HCT116 (cell line): ENCODE measurements around the gene PREX1. TPM values are rescaled to one million over a fixed set of nuclear protein-coding genes. Genes with fewer than 3 reads are reported as not detected.

Source experiments
- ATAC-seq: fragments of 200-7000 bp; cut with Tn5 transposase; 2 replicates; pipeline ENCODE4 v1.9.1; 2020; ENCODE audit warnings: mild to moderate bottlenecking, moderate library complexity
- BruUV-seq: library from RNA; stranded (reverse); fragments of 400-500 nt; replicated peaks from 2 replicates; lab custom pipeline; 2021; lab: Mats Ljungman, UMichigan
- CTCF ChIA-PET: fragments of 300-600 bp; sonication (Branson Sonifier 250); formaldehyde crosslinking; loops from one replicate; lab custom pipeline; 2021; ENCODE audit warnings: antibody characterized with exemption; lab: Charles Lee
- POLR2A ChIA-PET: fragments of 300-600, 350-600 bp; sonication (Branson Sonifier 250); formaldehyde crosslinking; loops from one replicate; lab custom pipeline; 2021; ENCODE audit warnings: antibody characterized with exemption; lab: Charles Lee
- RAD21 ChIA-PET, 2 experiments: fragments of 300-600 bp; sonication (Branson Sonifier 250); formaldehyde crosslinking; loops; one replicate each; lab custom pipeline; 2023; ENCODE audit warnings: low total read pairs in 2 of 2; ENCODE audit not compliant: uncharacterized antibody in 2 of 2, unreplicated experiment in 2 of 2, low non-redundant PET in 1 of 2; lab: Charles Lee
- DNase-seq: peaks from one replicate; pipeline ENCODE4 v3.0.0-alpha.2; 2010; ENCODE audit warnings: low read depth, low spot score
- H2AFZ ChIP-seq: fragments of 200-600 bp; shearing (Covaris generic), sonication (generic); 2 replicates; pipeline ENCODE4 v1.6.1; 2017; ENCODE audit warnings: low read depth, mixed run types, mixed read lengths, antibody characterized with exemption, low read length; ENCODE audit not compliant: poor library complexity, severe bottlenecking
- H3K27ac ChIP-seq: 2 replicates; pipeline ENCODE4 v1.5.1; 2012; ENCODE audit warnings: low read depth, low read length
- H3K27me3 ChIP-seq: fragments of 200-600 bp; sonication (generic); 2 replicates; pipeline ENCODE4 v1.6.1; 2016; ENCODE audit warnings: mixed run types, low read length, mixed read lengths; ENCODE audit not compliant: insufficient read depth
- H3K36me3 ChIP-seq, 2 experiments: fragments of 200-500 bp in 1 of 2; fragments of 200-600 bp in 1 of 2; sonication (Bioruptor generic) in 1 of 2; sonication (generic) in 1 of 2; 2 replicates each; pipeline versions ENCODE4 v1.5.1 to v1.6.1; 2014 to 2016; ENCODE audit warnings: low read length in 2 of 2, inconsistent platforms in 1 of 2, mixed read lengths in 1 of 2, mixed run types in 1 of 2; ENCODE audit not compliant: insufficient read depth in 2 of 2, control insufficient read depth in 1 of 2
- H3K4me1 ChIP-seq, 2 experiments: fragments of 200-600 bp in 1 of 2; sonication (generic) in 1 of 2; 2 replicates each; pipeline versions ENCODE4 v1.5.1 to v1.6.1; 2012 to 2017; ENCODE audit warnings: low read length in 2 of 2, inconsistent platforms in 1 of 2, mild to moderate bottlenecking in 1 of 2, mixed read lengths in 1 of 2, mixed run types in 1 of 2, moderate library complexity in 1 of 2; ENCODE audit not compliant: insufficient read depth in 2 of 2, control insufficient read depth in 1 of 2
- H3K4me2 ChIP-seq: fragments of 200-600 bp; sonication (generic); 2 replicates; pipeline ENCODE4 v1.6.1; 2017; ENCODE audit warnings: mixed run types, low read length, mixed read lengths
- H3K4me3 ChIP-seq, 2 experiments: fragments of 200-600 bp in 1 of 2; sonication (generic) in 1 of 2; replicated peaks in 1 of 2; 2 replicates each; pipeline ENCODE4 v1.5.1; 2011 to 2016; ENCODE audit warnings: low read length in 2 of 2, control low read depth in 1 of 2, low read depth in 1 of 2, mild to moderate bottlenecking in 1 of 2, mixed read lengths in 1 of 2, mixed run types in 1 of 2
- H3K79me2 ChIP-seq: fragments of 200-600 bp; sonication (generic); 2 replicates; pipeline ENCODE4 v1.6.1; 2017; ENCODE audit warnings: mild to moderate bottlenecking, mixed run types, low read length, moderate library complexity, mixed read lengths; ENCODE audit not compliant: insufficient read depth
- H3K9ac ChIP-seq: fragments of 200-600 bp; sonication (generic); 2 replicates; pipeline ENCODE4 v1.6.1; 2016; ENCODE audit warnings: low read length, mixed read lengths
- H3K9me2 ChIP-seq: fragments of 200-600 bp; sonication (generic), shearing (Covaris generic); 2 replicates; pipeline ENCODE4 v1.6.1; 2017; ENCODE audit warnings: mixed run types, mild to moderate bottlenecking, moderate library complexity; ENCODE audit not compliant: insufficient read depth
- H3K9me3 ChIP-seq, 2 experiments: fragments of 200-500 bp in 1 of 2; fragments of 200-600 bp in 1 of 2; sonication (Bioruptor generic) in 1 of 2; sonication (generic) in 1 of 2; 2 replicates each; pipeline ENCODE4 v1.6.1; 2014 to 2017; ENCODE audit warnings: low read length in 2 of 2, mixed read lengths in 2 of 2, inconsistent platforms in 1 of 2, low read depth in 1 of 2, mild to moderate bottlenecking in 1 of 2, mixed run types in 1 of 2, moderate library complexity in 1 of 2; ENCODE audit not compliant: control insufficient read depth in 1 of 2, insufficient read depth in 1 of 2
- H4K20me1 ChIP-seq: fragments of 200-600 bp; sonication (generic), shearing (Covaris generic); 2 replicates; pipeline ENCODE4 v1.6.1; 2017; ENCODE audit warnings: mixed run types, mild to moderate bottlenecking, moderate library complexity; ENCODE audit not compliant: insufficient read depth
- ATF3 ChIP-seq: IDR thresholded peaks from 2 replicates; pipeline ENCODE4 v1.6.1; 2012
- CBX3 ChIP-seq: IDR thresholded peaks from 2 replicates; pipeline ENCODE4 v1.6.1; 2012; ENCODE audit warnings: low read depth
- EGR1 ChIP-seq: IDR thresholded peaks from 2 replicates; pipeline ENCODE4 v1.6.1; 2012; ENCODE audit warnings: low read depth
- FOSL1 ChIP-seq: IDR thresholded peaks from 2 replicates; pipeline ENCODE4 v1.6.1; 2012; ENCODE audit warnings: low read depth
- JUND ChIP-seq: IDR thresholded peaks from 2 replicates; pipeline ENCODE4 v1.6.1; 2012
- MAX ChIP-seq: IDR thresholded peaks from 2 replicates; pipeline ENCODE4 v1.6.1; 2012
- POLR2A ChIP-seq: IDR thresholded peaks from 2 replicates; pipeline ENCODE4 v1.7.0; 2011; ENCODE audit warnings: borderline replicate concordance; ENCODE audit not compliant: insufficient read depth, insufficient read length; ENCODE audit errors: extremely low read depth
- REST ChIP-seq: IDR thresholded peaks from 2 replicates; pipeline ENCODE4 v1.6.1; 2012; ENCODE audit warnings: low read depth
- SP1 ChIP-seq: IDR thresholded peaks from 2 replicates; pipeline ENCODE4 v1.6.1; 2012; ENCODE audit warnings: low read depth
- TCF7L2 ChIP-seq: IDR thresholded peaks from 2 replicates; pipeline ENCODE4 v1.7.0; 2011; ENCODE audit warnings: borderline replicate concordance, inconsistent platforms; ENCODE audit not compliant: insufficient read depth, insufficient read length; ENCODE audit errors: extremely low read depth
- ZBTB33 ChIP-seq: IDR thresholded peaks from 2 replicates; pipeline ENCODE4 v1.6.1; 2011; ENCODE audit warnings: mild to moderate bottlenecking, low read length, moderate library complexity; ENCODE audit not compliant: insufficient replicate concordance; ENCODE audit errors: extremely low read depth
- ZNF274 ChIP-seq: fragments of 200-500 bp; sonication (Bioruptor generic); IDR thresholded peaks from 2 replicates; pipeline ENCODE4 v1.6.1; 2014; ENCODE audit warnings: mild to moderate bottlenecking, low read depth, low read length, inconsistent platforms
- intact Hi-C: fragments of 100-400 bp; cut with micrococcal nuclease; formaldehyde crosslinking; loops from 2 replicates; pipeline ENCODE4 v1.10.0; 2022
- total RNA-seq: library from RNA; stranded (reverse); gene quantifications from one replicate; pipeline ENCODE4 v1.2.1, GENCODE V29; 2021; ENCODE audit not compliant: unreplicated experiment

The PREX1 gene
- total RNA-seq, 1 experiment from 2014 or later, result 6.1 TPM

- Histone ChIP-seq H3K79me2 (no peaks in the 10 kb centered on the region), H3K27me3 (no peaks in the 10 kb centered on the region), H3K9ac (no peak overlapping the region), H3K9me3 (no peaks in the 10 kb centered on the region), H4K20me1 (no peaks in the 10 kb centered on the region), H3K36me3 (no peaks in the 10 kb centered on the region), H3K4me1 (peaks cover 8 to 25% of the 10 kb centered on the region in 2 experiments), H3K27ac (no peak overlapping the region), H2AFZ (peak overlapping the region; percentile 37), H3K4me3 (no peak overlapping the region), H3K9me2 (no peaks in the 10 kb centered on the region), H3K4me2 (peak overlapping the region; percentile 33)
- RAD21 ChIA-PET, result no interaction called here
- TF ChIP-seq TCF7L2 (peak; percentile 70), ZNF274 (no peak)
- CTCF ChIA-PET, result no interaction called here
- peak; percentile 72 for ATAC-seq
- no TSS peak for BruUV-seq
- no peak for DNase-seq
- POLR2A ChIA-PET, result no interaction called here
- intact Hi-C loops, result no loop called here
Observed at GRCh38 chr20:48846516-48847492, 19.0 kb upstream of the PREX1 start.

GRCh38 chr20:48845721-48846306 is 18.0 kb upstream of the PREX1 start:
- Histone ChIP-seq H3K4me3 (no peak overlapping the region), H3K36me3 (no peaks in the 10 kb centered on the region), H3K9ac (no peak overlapping the region), H4K20me1 (no peaks in the 10 kb centered on the region), H3K4me2 (no peak overlapping the region), H3K27ac (no peak overlapping the region), H3K27me3 (no peaks in the 10 kb centered on the region), H3K9me2 (no peaks in the 10 kb centered on the region), H3K79me2 (no peaks in the 10 kb centered on the region), H2AFZ (no peak overlapping the region), H3K4me1 (peaks cover 14 to 31% of the 10 kb centered on the region in 2 experiments), H3K9me3 (no peaks in the 10 kb centered on the region)
- ATAC-seq (no peak), DNase-seq (no peak)
- no TSS peak for BruUV-seq
- intact Hi-C loops, result no loop called here
- ChIA-PET RAD21 (no interaction called here), CTCF (no interaction called here), POLR2A (no interaction called here)
- no peak for TF ChIP-seq REST
- no peak for TF ChIP-seq MAX
- TF ChIP-seq FOSL1, result no peak
- TF ChIP-seq ZBTB33, result no peak
- no peak for TF ChIP-seq JUND
- TF ChIP-seq EGR1, result no peak
- TF ChIP-seq POLR2A, result no peak
- no peak for TF ChIP-seq SP1
- TF ChIP-seq ATF3, result no peak
- no peak for TF ChIP-seq CBX3
